ENCODE measurements around the gene HSF5.

DNA sequence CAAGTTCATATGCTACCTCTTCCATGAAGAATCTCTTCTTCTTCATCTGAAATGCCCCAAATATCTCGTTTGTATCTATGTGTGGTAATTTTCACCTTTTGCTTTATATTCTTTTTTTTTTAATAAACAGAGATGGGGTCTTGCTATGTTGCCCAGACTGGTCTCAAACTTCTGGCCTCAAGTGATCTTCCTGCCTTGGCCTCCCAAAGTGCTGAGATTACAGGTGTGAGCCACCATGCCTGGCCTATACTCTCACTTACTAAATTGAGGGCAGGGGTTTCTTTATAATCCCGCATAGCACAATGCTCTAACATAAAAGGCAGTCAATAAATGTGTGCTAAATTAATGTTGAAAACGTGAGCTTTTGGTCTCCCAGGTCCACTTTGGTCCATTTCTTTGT is 101.5 kb downstream of the HSF5 start:
- TF ChIP-seq, protein P1, sequence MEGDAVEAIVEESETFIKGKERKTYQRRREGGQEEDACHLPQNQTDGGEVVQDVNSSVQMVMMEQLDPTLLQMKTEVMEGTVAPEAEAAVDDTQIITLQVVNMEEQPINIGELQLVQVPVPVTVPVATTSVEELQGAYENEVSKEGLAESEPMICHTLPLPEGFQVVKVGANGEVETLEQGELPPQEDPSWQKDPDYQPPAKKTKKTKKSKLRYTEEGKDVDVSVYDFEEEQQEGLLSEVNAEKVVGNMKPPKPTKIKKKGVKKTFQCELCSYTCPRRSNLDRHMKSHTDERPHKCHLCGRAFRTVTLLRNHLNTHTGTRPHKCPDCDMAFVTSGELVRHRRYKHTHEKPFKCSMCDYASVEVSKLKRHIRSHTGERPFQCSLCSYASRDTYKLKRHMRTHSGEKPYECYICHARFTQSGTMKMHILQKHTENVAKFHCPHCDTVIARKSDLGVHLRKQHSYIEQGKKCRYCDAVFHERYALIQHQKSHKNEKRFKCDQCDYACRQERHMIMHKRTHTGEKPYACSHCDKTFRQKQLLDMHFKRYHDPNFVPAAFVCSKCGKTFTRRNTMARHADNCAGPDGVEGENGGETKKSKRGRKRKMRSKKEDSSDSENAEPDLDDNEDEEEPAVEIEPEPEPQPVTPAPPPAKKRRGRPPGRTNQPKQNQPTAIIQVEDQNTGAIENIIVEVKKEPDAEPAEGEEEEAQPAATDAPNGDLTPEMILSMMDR (conservative IDR thresholded peaks at IDR 0.05; ENCODE audit: low read length): no peak
- TF ChIP-seq EZH2phosphoT487 (IDR thresholded peaks at IDR 0.05; ENCODE audit: borderline replicate concordance, low read depth, low read length): no peak
